H1 (cell line): ENCODE data around the gene FOXD3. TPM values are rescaled to one million over a fixed set of nuclear protein-coding genes. Genes with fewer than 3 reads are reported as not detected.
A peak's percentile ranks its signal among the peaks of the same experiment; 100 is the strongest.

ENCODE experiments used
- BCL11A ChIP-seq, 2 experiments: IDR thresholded peaks; one replicate each; pipeline ENCODE4 v1.6.1; 2011; ENCODE audit warnings: low read depth in 2 of 2, low read length in 2 of 2, mild to moderate bottlenecking in 2 of 2
- CHD2 ChIP-seq: IDR thresholded peaks from 2 replicates; pipeline ENCODE4 v1.6.1; 2012; ENCODE audit warnings: low read length, improper control_type of control experiment
- EGR1 ChIP-seq: IDR thresholded peaks from 2 replicates; pipeline ENCODE4 v1.6.1; 2011; ENCODE audit warnings: low read depth, low read length, borderline replicate concordance
- JUND ChIP-seq: IDR thresholded peaks from 2 replicates; pipeline ENCODE4 v1.6.1; 2011; ENCODE audit warnings: mild to moderate bottlenecking, improper control_type of control experiment, low read length
- KDM1A ChIP-seq: fragments of 200-600, 300-600 bp; sonication (generic); IDR thresholded peaks from 2 replicates; pipeline ENCODE4 v1.7.1; 2016; ENCODE audit warnings: mild to moderate bottlenecking, low read length, borderline replicate concordance
- SAP30 ChIP-seq: fragments of 300-600 bp; sonication (generic); IDR thresholded peaks from 2 replicates; pipeline ENCODE4 v1.7.1; 2012; ENCODE audit warnings: low read length, moderate library complexity, mild to moderate bottlenecking, inconsistent platforms; ENCODE audit not compliant: insufficient read depth, insufficient replicate concordance
- TBP ChIP-seq: IDR thresholded peaks from 2 replicates; pipeline ENCODE4 v1.6.1; 2011; ENCODE audit warnings: low read depth, low read length, improper control_type of control experiment
- polyA plus RNA-seq, 7 experiments: library from polyadenylated mRNA; depleted of rRNA in 3 of 7; stranded (reverse) in 5 of 7; unstranded in 2 of 7; fragments of >200 nt in 5 of 7; fragments of 200-250 nt in 2 of 7; gene quantifications; 1 replicate in 5 of 7; 2 replicates in 1 of 7; 4 replicates in 1 of 7; pipeline versions ENCODE4 v1.2.1 to v1.2.3, GENCODE V29; 2011 to 2013; ENCODE audit warnings: missing spikeins in 2 of 7, mixed read lengths in 2 of 7
- total RNA-seq: library from RNA; stranded (reverse); fragmentation: NEBNext Ultra II Directional; extraction: Animal tissue kit (Norgen Biotek cat#: 25700); gene quantifications from 2 replicates; pipeline ENCODE4 v1.2.1, GENCODE V29; 2021
- TF ChIP-seq, protein P1 (sequence below), 3 experiments: IDR thresholded peaks; 1 replicate in 2 of 3; 2 replicates in 1 of 3; pipeline versions ENCODE4 v1.5.1 to v1.6.1; 2011; ENCODE audit warnings: low read length in 3 of 3, mild to moderate bottlenecking in 3 of 3, inconsistent platforms in 2 of 3, low read depth in 1 of 3, moderate library complexity in 1 of 3; ENCODE audit not compliant: insufficient read depth in 1 of 3; ENCODE audit errors: control extremely low read depth in 1 of 3

Gene FOXD3
- total and polyA plus RNA-seq, 2 of the 8 experiments (the other 6 are each of a cell fraction or from before 2014, with no cell fraction given): 8.7 to 33.7 TPM

- TF ChIP-seq BCL11A (IDR thresholded peaks at IDR 0.05; ENCODE audit: low read depth in 2 of 2, low read length in 2 of 2) (no peak), SAP30 (no peak), CHD2 (no peak), JUND (peak; percentile 53), KDM1A (no peak), TBP (peak; percentile 70; the same call in 1 of the 2 replicates), EGR1 (no peak)
- TF ChIP-seq, protein P1, sequence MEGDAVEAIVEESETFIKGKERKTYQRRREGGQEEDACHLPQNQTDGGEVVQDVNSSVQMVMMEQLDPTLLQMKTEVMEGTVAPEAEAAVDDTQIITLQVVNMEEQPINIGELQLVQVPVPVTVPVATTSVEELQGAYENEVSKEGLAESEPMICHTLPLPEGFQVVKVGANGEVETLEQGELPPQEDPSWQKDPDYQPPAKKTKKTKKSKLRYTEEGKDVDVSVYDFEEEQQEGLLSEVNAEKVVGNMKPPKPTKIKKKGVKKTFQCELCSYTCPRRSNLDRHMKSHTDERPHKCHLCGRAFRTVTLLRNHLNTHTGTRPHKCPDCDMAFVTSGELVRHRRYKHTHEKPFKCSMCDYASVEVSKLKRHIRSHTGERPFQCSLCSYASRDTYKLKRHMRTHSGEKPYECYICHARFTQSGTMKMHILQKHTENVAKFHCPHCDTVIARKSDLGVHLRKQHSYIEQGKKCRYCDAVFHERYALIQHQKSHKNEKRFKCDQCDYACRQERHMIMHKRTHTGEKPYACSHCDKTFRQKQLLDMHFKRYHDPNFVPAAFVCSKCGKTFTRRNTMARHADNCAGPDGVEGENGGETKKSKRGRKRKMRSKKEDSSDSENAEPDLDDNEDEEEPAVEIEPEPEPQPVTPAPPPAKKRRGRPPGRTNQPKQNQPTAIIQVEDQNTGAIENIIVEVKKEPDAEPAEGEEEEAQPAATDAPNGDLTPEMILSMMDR (IDR thresholded peaks at IDR 0.05; ENCODE audit: control extremely low read depth in 1 of 3, insufficient read depth in 1 of 3, low read depth in 1 of 3, low read length in 3 of 3): no peak
These were observed at the start of gene FOXD3 (continued) for GRCh38 chr1:63322114-63322943.
